GM18502 (cell line): ENCODE measurements around the gene NSUN2.

Source experiments
- ATAC-seq: cut with Tn5 transposase; IDR thresholded peaks from one replicate; pipeline ENCODE4 v1.9.1; 2021; ENCODE audit warnings: mild to moderate bottlenecking; ENCODE audit not compliant: unreplicated experiment, poor library complexity

NSUN2 gene

GRCh38 chr5:6607559-6607936 is 25.3 kb downstream of the NSUN2 start:
- ATAC-seq: no peak

DNA sequence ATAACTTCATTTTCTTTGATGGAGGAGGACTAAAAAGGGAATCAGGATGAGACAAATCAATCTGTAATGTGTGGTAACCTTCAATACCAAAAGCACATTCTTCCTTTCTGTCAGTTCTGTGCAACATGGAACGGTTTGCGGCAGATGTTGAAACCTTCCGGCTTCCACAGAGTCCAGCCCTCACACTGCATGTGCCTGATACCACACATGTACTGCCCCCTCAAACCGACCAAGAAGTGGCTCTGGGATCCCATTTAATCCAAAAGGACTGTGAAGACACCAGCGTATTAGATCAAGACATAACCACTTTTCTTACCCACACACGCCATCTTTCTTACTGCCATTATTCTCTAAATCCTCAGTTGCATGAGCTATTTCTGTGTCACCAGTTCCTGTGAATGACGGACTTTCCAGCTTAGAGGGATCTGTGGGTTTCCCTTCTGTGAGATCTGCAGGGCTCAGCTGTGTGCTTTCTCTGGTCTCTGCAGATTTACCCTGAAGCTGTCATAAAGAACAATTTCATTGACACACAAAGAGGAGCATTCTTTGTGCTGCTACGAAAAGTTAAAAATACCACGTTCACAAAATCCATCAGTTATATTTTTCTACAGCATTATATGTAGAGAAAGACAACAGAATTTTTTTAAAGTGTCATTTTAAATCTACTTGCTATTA is 25.8 kb downstream of the NSUN2 start:
- ATAC-seq: no peak

DNA sequence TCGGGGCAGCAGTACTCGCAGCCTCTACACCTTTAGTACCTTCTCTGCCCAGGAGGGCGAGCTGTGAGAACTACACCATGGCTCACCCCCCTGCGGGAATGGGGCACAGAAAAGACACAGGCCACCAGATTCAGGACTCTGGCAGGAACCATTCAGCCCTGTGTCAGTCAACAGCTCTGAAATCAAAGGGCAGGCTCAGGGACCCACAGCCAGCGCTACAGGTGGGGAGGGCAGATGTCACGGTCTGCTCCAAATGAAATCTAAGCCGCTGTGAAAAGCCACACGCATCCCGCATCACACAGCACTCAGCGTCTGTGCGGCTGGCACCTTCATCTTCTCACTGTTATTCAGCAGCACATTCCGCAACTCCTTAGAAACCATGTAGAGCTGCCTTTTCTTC is 27.9 kb downstream of the NSUN2 start:
- no peak for ATAC-seq

- ATAC-seq: no peak
Observed at GRCh38 chr5:6604341-6604740, 28.5 kb downstream of the NSUN2 start.

GRCh38 chr5:6603643-6604042 is 29.2 kb downstream of the NSUN2 start:
- ATAC-seq: no peak

DNA sequence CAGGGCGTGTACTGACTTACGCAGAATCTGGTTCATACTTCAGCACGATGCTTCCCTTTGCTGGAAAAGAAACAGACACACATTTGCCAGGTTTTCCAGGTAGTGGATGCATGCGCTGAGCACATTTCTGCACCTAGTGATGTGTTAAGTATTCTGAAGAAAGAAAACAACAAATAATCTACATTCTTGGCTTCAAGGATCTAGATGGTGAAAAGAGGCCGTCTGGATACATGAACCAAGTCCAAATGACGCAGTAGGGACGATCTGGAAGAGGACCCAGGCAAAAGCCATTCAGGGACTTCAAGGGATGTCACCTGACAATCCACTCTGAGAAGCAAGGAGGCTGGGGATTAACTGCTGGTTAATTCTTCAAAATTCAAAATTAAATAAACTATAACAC is 30.4 kb downstream of the NSUN2 start:
- no peak for ATAC-seq

DNA sequence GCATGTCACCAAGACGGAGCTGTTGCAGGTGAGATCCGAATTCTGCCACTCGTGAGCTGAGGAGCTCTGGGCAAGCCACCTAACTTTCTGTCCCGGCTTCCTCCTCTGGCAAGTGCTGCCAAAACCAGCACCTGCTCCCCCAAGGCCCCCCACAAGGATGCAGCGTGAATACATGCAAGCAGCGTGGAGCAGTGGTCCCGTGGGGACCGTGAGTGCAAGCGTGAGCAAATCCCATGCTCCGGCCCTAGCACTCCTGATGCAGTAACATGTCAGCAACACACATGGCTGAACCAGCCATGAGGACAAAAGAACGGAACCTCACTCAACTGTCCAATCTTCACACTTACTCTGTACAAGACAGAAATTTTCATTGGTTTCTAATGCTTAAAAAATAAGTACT is 31.0 kb downstream of the NSUN2 start:
- no peak for ATAC-seq

- ATAC-seq: no peak
Observed at GRCh38 chr5:6601271-6601670, 31.6 kb downstream of the NSUN2 start.

- ATAC-seq: no peak
Observed at GRCh38 chr5:6599739-6600138, 33.1 kb downstream of the NSUN2 start.

GRCh38 chr5:6598351-6598900 is 34.4 kb downstream of the NSUN2 start:
- no peak for ATAC-seq

- ATAC-seq: no peak
Observed at GRCh38 chr5:6597557-6597956, 35.3 kb downstream of the NSUN2 start.

DNA sequence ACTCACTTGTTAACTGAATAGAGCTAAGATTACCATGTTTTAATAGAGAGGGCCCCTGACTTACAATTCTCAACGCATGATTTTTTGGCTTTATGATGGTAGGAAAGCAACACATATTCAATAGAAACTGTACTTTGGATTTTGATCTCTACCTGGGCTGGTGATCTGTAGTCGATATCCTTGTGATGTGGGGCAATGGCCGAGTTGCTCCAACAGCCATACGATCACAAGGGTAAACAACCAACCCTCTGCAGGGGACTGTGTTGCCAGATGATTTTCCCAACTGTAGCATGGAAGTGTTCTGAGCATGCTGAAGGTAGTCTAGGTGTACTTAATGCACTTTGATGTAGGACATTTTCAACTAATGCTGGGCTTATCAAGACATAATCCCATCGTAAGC is 36.5 kb downstream of the NSUN2 start:
- ATAC-seq: no peak

- no peak for ATAC-seq
Observed at GRCh38 chr5:6595405-6595804, 37.4 kb downstream of the NSUN2 start.

GRCh38 chr5:6594066-6594465 is 38.8 kb downstream of the NSUN2 start:
- ATAC-seq: no peak

- ATAC-seq: no peak
Observed at GRCh38 chr5:6593148-6594016, 39.5 kb downstream of the NSUN2 start.

DNA sequence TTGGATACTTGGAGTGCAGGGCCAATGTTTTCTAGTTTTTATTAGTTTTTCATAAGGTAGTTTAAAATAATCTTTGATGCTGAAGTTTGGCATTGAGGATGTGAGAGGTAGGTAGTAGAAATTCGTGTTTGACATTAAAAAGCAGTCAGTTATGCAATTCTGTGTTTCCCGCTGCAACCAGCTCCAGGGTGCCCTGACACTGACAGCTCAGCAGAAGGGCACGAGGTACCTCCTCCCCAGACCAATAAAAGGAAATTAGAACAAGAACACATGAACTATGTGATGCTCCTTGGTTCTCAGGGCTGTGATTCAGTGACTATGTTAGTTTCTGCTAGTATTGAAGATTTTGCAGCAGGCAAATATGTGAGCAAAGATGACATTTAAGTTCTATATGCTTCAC is 40.2 kb downstream of the NSUN2 start:
- ATAC-seq: no peak

DNA sequence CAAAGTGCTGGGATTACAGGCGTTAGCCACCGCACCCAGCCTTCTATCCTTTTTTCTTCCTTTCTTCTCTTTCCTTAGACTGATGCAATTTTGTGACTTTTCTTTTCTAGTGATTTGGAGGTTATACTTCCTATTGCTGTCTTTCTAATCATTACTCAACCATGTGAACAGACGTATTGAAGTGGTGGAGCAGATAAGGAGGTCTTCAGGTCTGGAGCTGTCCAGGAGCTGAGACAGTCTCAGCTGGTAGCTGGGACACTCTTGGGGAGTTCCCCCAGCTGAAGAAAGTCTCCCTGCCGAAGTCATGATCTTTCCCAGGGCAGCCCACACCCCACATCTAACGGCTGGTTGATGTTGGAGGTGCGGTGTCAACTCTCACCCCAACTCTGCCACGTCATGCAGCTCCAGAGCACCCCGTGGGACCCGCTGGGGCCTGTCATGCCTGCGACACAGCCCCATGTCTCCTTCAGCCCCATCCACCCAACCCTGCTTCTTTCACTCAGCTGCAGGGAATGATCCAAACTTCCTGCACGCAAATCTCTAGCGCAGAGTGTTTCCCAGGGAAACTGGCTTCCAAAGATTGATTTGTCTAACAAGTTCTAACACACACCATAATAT is 41.1 kb downstream of the NSUN2 start:
- ATAC-seq: no peak

- ATAC-seq: no peak
Observed at GRCh38 chr5:6590581-6590980, 42.3 kb downstream of the NSUN2 start.

DNA sequence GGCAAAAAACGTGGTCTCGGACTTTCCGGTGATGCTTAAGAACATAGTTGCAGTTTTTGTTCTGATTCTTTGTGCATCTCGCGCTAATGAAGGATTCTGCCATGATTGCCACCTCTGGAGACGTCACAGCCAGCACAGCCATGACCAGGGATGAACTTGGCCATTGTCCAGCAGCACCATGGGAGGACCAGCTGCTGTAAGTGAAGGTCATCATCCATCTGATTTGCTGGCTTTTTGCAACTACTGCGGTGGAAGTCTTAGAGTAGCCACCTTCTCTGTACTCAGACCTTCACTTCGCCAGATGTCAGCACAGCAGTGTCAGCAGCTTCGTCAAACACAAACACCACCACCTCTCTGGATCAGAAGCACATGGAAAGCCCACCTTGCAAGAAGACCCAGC is 45.7 kb downstream of the NSUN2 start:
- no peak for ATAC-seq

- no peak for ATAC-seq
Observed at GRCh38 chr5:6586647-6587042, 46.2 kb downstream of the NSUN2 start.

GRCh38 chr5:6585939-6586646 is 46.8 kb downstream of the NSUN2 start:
- ATAC-seq: no peak
